ENCODE results near the gene SYNPO.

SYNPO gene

DNA sequence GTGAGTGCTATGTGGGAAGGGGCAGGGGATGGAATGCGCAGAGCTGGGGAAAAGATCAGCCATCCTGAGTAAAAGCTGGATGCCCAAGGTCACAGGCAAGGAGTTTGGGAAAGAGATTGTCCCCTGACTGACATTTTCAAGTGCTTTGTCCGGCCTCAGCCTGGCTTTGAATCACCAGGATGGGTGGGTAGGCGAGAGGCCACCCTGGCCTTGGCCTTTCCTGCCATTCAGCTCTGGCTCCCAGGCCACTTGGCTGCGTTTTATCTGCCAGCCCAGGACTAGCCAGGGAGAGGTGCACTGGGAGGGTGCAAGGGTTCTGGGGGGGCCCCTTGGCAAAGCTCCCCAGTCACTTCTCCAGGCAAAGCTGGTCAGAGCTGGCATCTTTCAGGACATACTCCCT is 37.4 kb upstream of the SYNPO start:
- Mint-ChIP-seq H3K4me3 (no peak overlapping the region), H3K27ac (no peak overlapping the region), H3K9me3 (no peaks in the 10 kb centered on the region), H3K4me1 (no peaks in the 10 kb centered on the region), H3K27me3 (no peaks in the 10 kb centered on the region), H3K36me3 (ENCODE audit: low read depth) (no peaks in the 10 kb centered on the region)
- DNase-seq, result no peak
- no peak for ATAC-seq

- no peaks in the 10 kb centered on the region for H3K36me3 Mint-ChIP-seq (ENCODE audit: low read depth)
Measured at GRCh38 chr5:150603491-150603890, 37.0 kb upstream of the SYNPO start.

DNA sequence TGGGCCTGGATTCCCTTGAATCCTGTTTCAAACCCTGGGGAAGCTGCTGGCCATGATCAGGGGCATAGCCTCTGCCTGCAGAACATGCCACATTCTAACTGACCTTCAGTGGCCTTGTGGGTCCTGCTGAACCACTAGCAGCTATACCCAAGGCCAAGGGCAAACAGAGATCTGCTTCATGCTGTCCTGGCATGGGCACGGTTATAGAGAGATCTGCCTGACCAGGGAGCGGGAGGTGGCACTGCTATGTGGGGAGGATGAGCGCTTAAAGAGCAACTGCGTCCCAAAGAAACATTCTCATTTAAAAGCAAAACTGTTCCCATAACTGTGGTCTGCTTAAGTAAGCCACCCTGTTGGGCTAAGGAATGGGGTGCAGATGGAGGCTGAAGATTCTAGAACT is 36.5 kb upstream of the SYNPO start:
- no peaks in the 10 kb centered on the region for H3K27me3 Mint-ChIP-seq
- no peak overlapping the region for H3K4me3 Mint-ChIP-seq
- no peaks in the 10 kb centered on the region for H3K4me1 Mint-ChIP-seq
- no peak for ATAC-seq
- no peaks in the 10 kb centered on the region for H3K36me3 Mint-ChIP-seq (ENCODE audit: low read depth)
- DNase-seq, result no peak
- no peaks in the 10 kb centered on the region for H3K9me3 Mint-ChIP-seq
- no peak overlapping the region for H3K27ac Mint-ChIP-seq

More at GRCh38 chr5:150603491-150603890, 37.0 kb upstream of the SYNPO start:
- H3K27me3 Mint-ChIP-seq, result no peaks in the 10 kb centered on the region
- H3K4me3 Mint-ChIP-seq, result no peak overlapping the region
- no peaks in the 10 kb centered on the region for H3K4me1 Mint-ChIP-seq
- no peaks in the 10 kb centered on the region for H3K9me3 Mint-ChIP-seq
- DNase-seq (no peak), ATAC-seq (no peak)
- H3K27ac Mint-ChIP-seq, result no peak overlapping the region

DNA sequence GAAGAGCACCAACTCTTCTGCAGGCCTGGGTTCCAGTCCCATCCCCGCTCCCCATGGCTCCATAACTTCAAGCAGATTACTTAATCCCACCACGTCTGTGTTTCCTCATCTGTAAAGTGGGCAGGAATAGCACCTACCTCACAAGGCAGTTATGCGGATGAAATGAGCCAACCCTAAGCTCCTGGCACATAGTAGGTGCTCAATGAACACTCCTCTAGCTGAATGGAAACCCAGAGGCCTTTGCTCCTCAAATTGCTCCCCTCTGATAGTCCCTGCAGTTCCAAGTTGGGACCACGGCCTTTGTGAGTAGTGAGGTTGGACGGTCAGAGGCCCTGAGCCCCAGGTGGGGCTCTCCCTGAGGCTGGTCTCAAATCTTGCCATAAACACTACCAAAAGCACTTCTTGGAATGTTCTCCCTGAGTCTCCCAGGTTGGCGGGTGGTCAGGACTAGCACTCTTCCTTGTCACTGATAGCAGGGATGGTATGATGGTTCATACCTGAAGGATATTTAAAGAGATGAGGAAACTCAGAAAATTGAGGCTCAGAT is 35.5 kb upstream of the SYNPO start:
- no peak for ATAC-seq
- H3K9me3 Mint-ChIP-seq, result no peaks in the 10 kb centered on the region
- H3K4me1 Mint-ChIP-seq, result no peaks in the 10 kb centered on the region
- H3K27ac Mint-ChIP-seq, result no peak overlapping the region
- no peaks in the 10 kb centered on the region for H3K36me3 Mint-ChIP-seq (ENCODE audit: low read depth)
- DNase-seq, result no peak
- H3K4me3 Mint-ChIP-seq, result no peak overlapping the region
- no peaks in the 10 kb centered on the region for H3K27me3 Mint-ChIP-seq

- ATAC-seq (no peak), DNase-seq (no peak)
- Mint-ChIP-seq H3K36me3 (ENCODE audit: low read depth) (no peaks in the 10 kb centered on the region), H3K9me3 (no peaks in the 10 kb centered on the region), H3K4me1 (no peaks in the 10 kb centered on the region), H3K4me3 (no peak overlapping the region), H3K27ac (no peak overlapping the region), H3K27me3 (no peaks in the 10 kb centered on the region)
Measured at GRCh38 chr5:150605546-150605945, 34.9 kb upstream of the SYNPO start.

- Mint-ChIP-seq H3K36me3 (ENCODE audit: low read depth) (no peaks in the 10 kb centered on the region), H3K4me1 (no peaks in the 10 kb centered on the region), H3K4me3 (no peak overlapping the region), H3K9me3 (no peaks in the 10 kb centered on the region), H3K27ac (no peak overlapping the region), H3K27me3 (no peaks in the 10 kb centered on the region)
- DNase-seq, result no peak
- no peak for ATAC-seq
Measured at GRCh38 chr5:150606476-150606875, 34.0 kb upstream of the SYNPO start.

DNA sequence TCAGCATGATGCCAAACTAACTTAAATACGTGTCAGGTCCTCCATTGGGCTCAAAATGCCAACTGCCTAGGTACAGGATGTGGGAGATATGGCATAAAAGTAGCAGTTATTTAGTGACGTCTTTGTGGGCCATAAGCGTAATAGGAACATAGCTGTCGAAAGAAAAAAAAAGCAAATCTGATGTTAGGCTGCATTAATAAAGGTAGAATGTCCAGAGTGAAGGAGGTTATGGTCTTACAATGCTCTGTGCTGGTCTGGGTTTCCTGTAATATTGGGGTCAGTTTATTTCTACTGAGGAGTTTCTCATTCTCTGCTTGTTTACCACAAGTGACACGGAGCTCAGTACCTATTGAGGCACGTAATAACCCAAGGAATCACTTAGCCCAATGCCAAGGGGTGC is 33.4 kb upstream of the SYNPO start:
- Mint-ChIP-seq H3K9me3 (no peaks in the 10 kb centered on the region), H3K27me3 (no peaks in the 10 kb centered on the region), H3K4me1 (no peaks in the 10 kb centered on the region), H3K27ac (no peak overlapping the region), H3K36me3 (ENCODE audit: low read depth) (no peaks in the 10 kb centered on the region), H3K4me3 (no peak overlapping the region)
- ATAC-seq (no peak), DNase-seq (no peak)

GRCh38 chr5:150607991-150608390 is 32.5 kb upstream of the SYNPO start:
- Mint-ChIP-seq H3K9me3 (no peaks in the 10 kb centered on the region), H3K27ac (no peak overlapping the region), H3K27me3 (no peaks in the 10 kb centered on the region), H3K4me1 (no peaks in the 10 kb centered on the region), H3K36me3 (ENCODE audit: low read depth) (no peaks in the 10 kb centered on the region), H3K4me3 (no peak overlapping the region)
- ATAC-seq (no peak), DNase-seq (no peak)

DNA sequence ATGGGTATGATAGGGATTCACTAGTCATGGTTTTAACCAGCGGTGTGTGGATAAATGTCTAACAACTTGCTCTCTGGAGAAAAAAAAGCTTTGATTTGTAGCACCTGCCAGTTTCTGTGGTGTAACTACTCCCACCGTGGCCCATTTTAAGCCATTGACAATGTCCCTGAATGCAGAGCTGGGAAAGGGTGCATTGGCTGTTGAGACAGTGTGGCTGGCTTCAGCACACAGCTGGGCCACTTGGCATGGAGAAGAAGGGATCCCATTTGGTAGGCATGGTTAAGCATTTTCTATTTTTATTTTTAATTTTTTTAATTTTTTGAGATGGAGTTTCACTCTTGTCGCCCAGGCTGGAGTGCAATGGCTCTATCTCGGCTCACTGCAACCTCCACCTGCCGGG is 31.5 kb upstream of the SYNPO start:
- Mint-ChIP-seq H3K9me3 (no peaks in the 10 kb centered on the region), H3K36me3 (ENCODE audit: low read depth) (no peaks in the 10 kb centered on the region), H3K27ac (no peak overlapping the region), H3K4me1 (no peaks in the 10 kb centered on the region), H3K27me3 (no peaks in the 10 kb centered on the region), H3K4me3 (no peak overlapping the region)
- DNase-seq, result no peak
- ATAC-seq, result no peak

- no peak for ATAC-seq
- DNase-seq, result no peak
- Mint-ChIP-seq H3K27ac (no peak overlapping the region), H3K36me3 (ENCODE audit: low read depth) (no peaks in the 10 kb centered on the region), H3K27me3 (no peaks in the 10 kb centered on the region), H3K4me1 (no peaks in the 10 kb centered on the region), H3K4me3 (no peak overlapping the region), H3K9me3 (no peaks in the 10 kb centered on the region)
Measured at GRCh38 chr5:150609843-150610584, 30.4 kb upstream of the SYNPO start.

- no peaks in the 10 kb centered on the region for H3K36me3 Mint-ChIP-seq (ENCODE audit: low read depth)
- H3K27ac Mint-ChIP-seq, result no peak overlapping the region
- no peaks in the 10 kb centered on the region for H3K4me1 Mint-ChIP-seq
- no peaks in the 10 kb centered on the region for H3K9me3 Mint-ChIP-seq
- DNase-seq, result no peak
- H3K4me3 Mint-ChIP-seq, result no peak overlapping the region
- ATAC-seq, result no peak
- peaks cover under 1% of the 10 kb centered on the region for H3K27me3 Mint-ChIP-seq
Measured at GRCh38 chr5:150611026-150611425, 29.4 kb upstream of the SYNPO start.

DNA sequence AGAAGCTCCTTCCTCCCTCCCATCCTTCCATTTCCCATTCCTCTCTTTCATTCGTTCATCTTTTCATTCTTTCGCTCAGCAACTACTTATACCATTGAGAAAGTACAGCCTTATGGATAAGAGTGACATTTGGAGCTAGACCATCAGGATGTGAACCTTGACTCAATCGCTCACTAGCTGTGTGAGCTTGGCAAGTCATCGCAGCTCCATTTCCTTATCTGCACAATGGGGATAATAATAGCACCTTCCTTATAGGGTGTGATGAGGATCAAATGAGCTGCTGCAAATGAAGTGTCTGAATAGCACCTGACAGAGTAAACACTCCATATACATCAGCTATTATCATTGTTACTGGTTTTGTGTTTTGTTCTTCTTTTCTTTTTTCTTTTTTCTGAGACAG is 28.1 kb upstream of the SYNPO start:
- Mint-ChIP-seq H3K36me3 (ENCODE audit: low read depth) (no peaks in the 10 kb centered on the region), H3K4me1 (no peaks in the 10 kb centered on the region), H3K9me3 (no peaks in the 10 kb centered on the region), H3K4me3 (no peak overlapping the region), H3K27me3 (peaks cover 6% of the 10 kb centered on the region), H3K27ac (no peak overlapping the region)
- ATAC-seq (no peak), DNase-seq (no peak)

DNA sequence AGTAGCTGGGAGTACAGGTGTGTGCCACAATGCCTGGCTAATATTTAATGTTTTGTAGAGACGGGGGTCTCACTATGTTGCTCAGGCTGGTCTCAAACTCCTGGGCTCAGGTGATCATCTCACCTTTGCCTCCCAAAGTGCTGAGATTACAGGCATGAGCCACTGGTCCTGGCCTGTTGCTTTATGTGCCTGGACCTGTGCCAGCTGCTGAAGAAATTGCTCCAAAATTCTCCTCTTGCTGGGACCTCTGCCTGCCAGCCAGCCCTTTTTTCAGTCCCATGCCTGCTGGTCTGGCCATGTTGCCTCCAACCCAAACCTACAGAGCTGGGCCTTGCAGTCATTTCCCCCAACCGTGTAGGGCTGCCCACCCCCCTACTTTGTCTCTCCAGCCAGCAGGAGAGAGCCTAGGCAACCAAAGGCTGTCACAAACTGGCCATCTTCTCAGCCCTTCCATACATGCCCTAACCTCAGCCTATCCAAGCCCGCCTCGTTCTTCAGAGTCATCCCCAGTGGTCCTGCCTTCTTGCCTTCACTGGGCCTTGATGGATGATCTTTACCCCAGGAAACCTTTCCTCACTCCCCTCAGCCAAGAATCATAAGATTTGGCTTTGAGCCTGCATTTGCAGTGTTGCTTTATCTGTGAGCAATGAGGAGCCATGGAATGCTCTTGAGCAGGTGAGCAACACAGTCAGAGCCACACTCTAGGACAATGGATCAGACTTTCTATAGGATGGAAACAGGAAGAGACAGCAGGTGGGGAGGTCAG is 27.4 kb upstream of the SYNPO start:
- ATAC-seq (no peak), DNase-seq (no peak)
- Mint-ChIP-seq H3K4me3 (no peak overlapping the region), H3K4me1 (no peaks in the 10 kb centered on the region), H3K36me3 (ENCODE audit: low read depth) (no peaks in the 10 kb centered on the region), H3K27me3 (peaks cover 6% of the 10 kb centered on the region), H3K27ac (no peak overlapping the region), H3K9me3 (no peaks in the 10 kb centered on the region)

GRCh38 chr5:150613991-150614660 is 26.3 kb upstream of the SYNPO start:
- H3K27ac Mint-ChIP-seq, result no peak overlapping the region
- ATAC-seq (no peak), DNase-seq (no peak)
- no peaks in the 10 kb centered on the region for H3K36me3 Mint-ChIP-seq (ENCODE audit: low read depth)
- no peak overlapping the region for H3K4me3 Mint-ChIP-seq
- peaks cover 6% of the 10 kb centered on the region for H3K27me3 Mint-ChIP-seq
- H3K9me3 Mint-ChIP-seq, result no peaks in the 10 kb centered on the region
- H3K4me1 Mint-ChIP-seq, result no peaks in the 10 kb centered on the region

- no peak overlapping the region for H3K4me3 Mint-ChIP-seq
- peaks cover 6% of the 10 kb centered on the region for H3K27me3 Mint-ChIP-seq
- H3K9me3 Mint-ChIP-seq, result no peaks in the 10 kb centered on the region
- DNase-seq (no peak), ATAC-seq (no peak)
- H3K27ac Mint-ChIP-seq, result no peak overlapping the region
- no peaks in the 10 kb centered on the region for H3K4me1 Mint-ChIP-seq
- no peaks in the 10 kb centered on the region for H3K36me3 Mint-ChIP-seq (ENCODE audit: low read depth)
Measured at GRCh38 chr5:150614661-150615060, 25.8 kb upstream of the SYNPO start.

Data from activated naive CD8-positive, alpha-beta T cell treated with anti-CD3 and anti-CD28 coated beads, Interleukin-2, amount 50 U/mL, for 24 hours (primary cell).